H1 (cell line): Measurements from ENCODE around the gene PRR23E. TPM values are rescaled to one million over a fixed set of nuclear protein-coding genes. Genes with fewer than 3 reads are reported as not detected.

Experiments used
- CTCF ChIA-PET: fragments of 300-600 bp; sonication (Branson Sonifier 250); formaldehyde crosslinking; loops from one replicate; lab custom pipeline; 2021; ENCODE audit not compliant: partially characterized antibody; lab: Charles Lee
- POLR2A ChIA-PET: fragments of 300-600 bp; sonication (Branson Sonifier 250); formaldehyde crosslinking; loops from one replicate; lab custom pipeline; 2021; ENCODE audit warnings: inconsistent platforms; ENCODE audit not compliant: partially characterized antibody; lab: Charles Lee
- DNase-seq, 2 experiments: peaks; one replicate each; pipeline versions ENCODE4 v3.0.0 to v3.0.0-alpha.2; 2010 to 2022; ENCODE audit warnings: low spot score in 2 of 2, low read depth in 1 of 2, mixed read lengths in 1 of 2
- FAIRE-seq: peaks from 2 replicates; lab custom pipeline; 2011; peaks lifted over from hg19 to GRCh38; lab: Jason Lieb, UNC
- H2AFZ ChIP-seq: 2 replicates; pipeline ENCODE4 v1.8.1; 2012; ENCODE audit warnings: low read length, inconsistent platforms
- H2AK5ac ChIP-seq: 2 replicates; pipeline ENCODE4 v1.6.1; 2013; ENCODE audit warnings: low read depth, low read length
- H2BK120ac ChIP-seq: replicated peaks from 2 replicates; pipeline ENCODE3; 2013; ENCODE audit warnings: low read depth, low read length, inconsistent platforms
- H2BK12ac ChIP-seq: 2 replicates; pipeline ENCODE4 v1.6.1; 2013; ENCODE audit warnings: low read depth, low read length
- H2BK15ac ChIP-seq: 2 replicates; pipeline ENCODE4 v1.6.1; 2013; ENCODE audit warnings: low read length
- H2BK20ac ChIP-seq: 2 replicates; pipeline ENCODE4 v1.6.1; 2013; ENCODE audit warnings: low read length
- H2BK5ac ChIP-seq: 2 replicates; pipeline ENCODE4 v1.6.1; 2013; ENCODE audit warnings: low read depth, low read length
- H3K14ac ChIP-seq: 2 replicates; pipeline ENCODE4 v1.6.1; 2013; ENCODE audit warnings: inconsistent platforms; ENCODE audit not compliant: insufficient read length
- H3K18ac ChIP-seq: 2 replicates; pipeline ENCODE4 v1.6.1; 2013; ENCODE audit warnings: low read length; ENCODE audit errors: extremely low read depth
- H3K23ac ChIP-seq: 2 replicates; pipeline ENCODE4 v1.6.1; 2013; ENCODE audit warnings: inconsistent platforms; ENCODE audit not compliant: insufficient read length
- H3K23me2 ChIP-seq: 2 replicates; pipeline ENCODE4 v1.6.1; 2013; ENCODE audit warnings: low read depth, low read length
- H3K27ac ChIP-seq: 2 replicates; pipeline ENCODE4 v1.6.1; 2011; ENCODE audit warnings: low read depth, low read length, inconsistent platforms
- H3K27me3 ChIP-seq, 4 experiments: replicated peaks in 1 of 4; 1 replicate in 1 of 4; 2 replicates in 3 of 4; pipeline versions ENCODE4 v1.6.1 to v1.8.1; 2011 to 2013; ENCODE audit warnings: low read length in 3 of 4, mild to moderate bottlenecking in 3 of 4, inconsistent platforms in 2 of 4, mixed read lengths in 2 of 4, moderate library complexity in 1 of 4; ENCODE audit not compliant: control insufficient read depth in 3 of 4, insufficient read depth in 3 of 4; ENCODE audit errors: extremely low read depth in 1 of 4
- H3K36me3 ChIP-seq, 4 experiments: 2 replicates each; pipeline versions ENCODE4 v1.6.1 to v1.8.1; 2011 to 2013; ENCODE audit warnings: mild to moderate bottlenecking in 4 of 4, low read length in 3 of 4, moderate library complexity in 2 of 4, control low read depth in 1 of 4, inconsistent platforms in 1 of 4; ENCODE audit not compliant: insufficient read depth in 4 of 4, control insufficient read depth in 2 of 4
- H3K4ac ChIP-seq: replicated peaks from 2 replicates; pipeline ENCODE3; 2013; ENCODE audit warnings: low read length, low read depth, mixed read lengths, inconsistent platforms; ENCODE audit not compliant: insufficient read length
- H3K4me1 ChIP-seq, 4 experiments: replicated peaks in 1 of 4; 1 replicate in 1 of 4; 2 replicates in 3 of 4; pipeline versions ENCODE4 v1.6.1 to v1.8.1; 2011 to 2013; ENCODE audit warnings: low read length in 3 of 4, inconsistent platforms in 2 of 4, mixed read lengths in 1 of 4; ENCODE audit not compliant: insufficient read depth in 4 of 4, control insufficient read depth in 3 of 4
- H3K4me2 ChIP-seq, 2 experiments: 2 replicates each; pipeline versions ENCODE4 v1.6.1 to v1.8.1; 2011 to 2013; ENCODE audit warnings: low read depth in 2 of 2, low read length in 2 of 2, control low read depth in 1 of 2, inconsistent platforms in 1 of 2, mild to moderate bottlenecking in 1 of 2; ENCODE audit not compliant: insufficient read depth in 1 of 2
- H3K4me3 ChIP-seq, 4 experiments: fragments of 200-600, 300-600 bp in 1 of 4; sonication (generic), shearing (Covaris generic), sonication (Bioruptor Twin) in 1 of 4; 2 replicates each; pipeline versions ENCODE4 v1.5.1 to v1.8.1; 2011 to 2016; ENCODE audit warnings: low read length in 4 of 4, low read depth in 3 of 4, control low read depth in 2 of 4, inconsistent platforms in 2 of 4, mild to moderate bottlenecking in 2 of 4, mixed read lengths in 1 of 4, moderate library complexity in 1 of 4; ENCODE audit not compliant: insufficient read depth in 2 of 4; ENCODE audit errors: extremely low read depth in 1 of 4
- H3K56ac ChIP-seq: replicated peaks from 2 replicates; pipeline ENCODE3; 2013; ENCODE audit warnings: low read depth, mild to moderate bottlenecking, mixed read lengths, low read length, inconsistent platforms; ENCODE audit not compliant: insufficient read length
- H3K79me1 ChIP-seq: 2 replicates; pipeline ENCODE4 v1.6.1; 2013; ENCODE audit warnings: low read depth, low read length, control low read depth
- H3K79me2 ChIP-seq, 2 experiments: 2 replicates each; pipeline versions ENCODE4 v1.6.1 to v1.8.1; 2012 to 2013; ENCODE audit warnings: low read length in 2 of 2, mild to moderate bottlenecking in 2 of 2, inconsistent platforms in 1 of 2; ENCODE audit not compliant: insufficient read depth in 2 of 2, control insufficient read depth in 1 of 2
- H3K9ac ChIP-seq, 4 experiments: replicated peaks in 1 of 4; 1 replicate in 1 of 4; 2 replicates in 3 of 4; pipeline versions ENCODE4 v1.6.1 to v1.8.1; 2011 to 2013; ENCODE audit warnings: low read depth in 3 of 4, low read length in 3 of 4, control low read depth in 2 of 4, mild to moderate bottlenecking in 2 of 4, moderate library complexity in 2 of 4, inconsistent platforms in 1 of 4; ENCODE audit errors: extremely low read depth in 1 of 4
- H3K9me3 ChIP-seq, 2 experiments: 2 replicates each; pipeline versions ENCODE4 v1.6.1 to v1.8.1; 2012 to 2013; ENCODE audit warnings: mild to moderate bottlenecking in 2 of 2, moderate library complexity in 2 of 2, control low read depth in 1 of 2, inconsistent platforms in 1 of 2, low read depth in 1 of 2, low read length in 1 of 2, mixed read lengths in 1 of 2; ENCODE audit not compliant: insufficient read depth in 2 of 2
- H4K20me1 ChIP-seq, 2 experiments: replicated peaks in 1 of 2; 2 replicates each; pipeline versions ENCODE3 to v1.8.1; 2011 to 2013; ENCODE audit warnings: inconsistent platforms in 2 of 2, low read length in 2 of 2, mild to moderate bottlenecking in 1 of 2; ENCODE audit not compliant: insufficient read depth in 2 of 2, control insufficient read depth in 1 of 2
- H4K5ac ChIP-seq: 2 replicates; pipeline ENCODE4 v1.6.1; 2013; ENCODE audit warnings: low read length, low read depth, mixed read lengths, inconsistent platforms; ENCODE audit not compliant: insufficient read length
- H4K8ac ChIP-seq: 2 replicates; pipeline ENCODE4 v1.8.0; 2013; ENCODE audit warnings: mild to moderate bottlenecking, moderate library complexity, low read length, inconsistent platforms; ENCODE audit not compliant: insufficient read depth; ENCODE audit errors: extremely low read depth
- H4K91ac ChIP-seq: replicated peaks from 2 replicates; pipeline ENCODE3; 2013; ENCODE audit warnings: low read length, mixed read lengths, inconsistent platforms; ENCODE audit not compliant: insufficient read length
- BACH1 ChIP-seq: IDR thresholded peaks from 2 replicates; pipeline ENCODE4 v1.6.1; 2012; ENCODE audit warnings: low read length, improper control_type of control experiment
- CHD1 ChIP-seq: IDR thresholded peaks from 2 replicates; pipeline ENCODE4 v1.6.1; 2012; ENCODE audit warnings: low read depth, low read length, improper control_type of control experiment
- E2F6 ChIP-seq: IDR thresholded peaks from 2 replicates; pipeline ENCODE4 v1.6.1; 2012; ENCODE audit warnings: inconsistent platforms
- EGR1 ChIP-seq: IDR thresholded peaks from 2 replicates; pipeline ENCODE4 v1.6.1; 2011; ENCODE audit warnings: low read depth, low read length, borderline replicate concordance
- GABPA ChIP-seq: IDR thresholded peaks from 2 replicates; pipeline ENCODE4 v1.6.1; 2011; ENCODE audit warnings: mild to moderate bottlenecking, low read length, moderate library complexity, borderline replicate concordance; ENCODE audit not compliant: insufficient read depth
- JUN ChIP-seq: IDR thresholded peaks from 2 replicates; pipeline ENCODE4 v1.6.1; 2011; ENCODE audit warnings: low read depth, mild to moderate bottlenecking, improper control_type of control experiment, low read length
- JUND ChIP-seq: IDR thresholded peaks from 2 replicates; pipeline ENCODE4 v1.6.1; 2011; ENCODE audit warnings: mild to moderate bottlenecking, improper control_type of control experiment, low read length
- KDM1A ChIP-seq: fragments of 200-600, 300-600 bp; sonication (generic); IDR thresholded peaks from 2 replicates; pipeline ENCODE4 v1.7.1; 2016; ENCODE audit warnings: mild to moderate bottlenecking, low read length, borderline replicate concordance
- KDM4A ChIP-seq: IDR thresholded peaks from one replicate; pipeline ENCODE4 v1.7.1; 2012; ENCODE audit warnings: low read depth, mild to moderate bottlenecking, moderate library complexity, low read length, inconsistent platforms; ENCODE audit not compliant: severe bottlenecking
- KDM5A ChIP-seq: fragments of 200-600 bp; IDR thresholded peaks from 2 replicates; pipeline ENCODE4 v1.7.1; 2012; ENCODE audit warnings: mild to moderate bottlenecking, low read length, inconsistent platforms, mixed read lengths
- NRF1 ChIP-seq: IDR thresholded peaks from 2 replicates; pipeline ENCODE4 v1.6.1; 2011; ENCODE audit warnings: mild to moderate bottlenecking, low read depth, low read length, improper control_type of control experiment
- PHF8 ChIP-seq: fragments of 200-600 bp; sonication (generic); conservative IDR thresholded peaks from 2 replicates; pipeline ENCODE4 v1.7.1; 2012; ENCODE audit warnings: low read depth, mild to moderate bottlenecking, inconsistent platforms, low read length, moderate library complexity
- POLR2A ChIP-seq, 2 experiments: IDR thresholded peaks; 1 replicate in 1 of 2; 2 replicates in 1 of 2; pipeline ENCODE4 v1.6.1; 2011; ENCODE audit warnings: low read depth in 2 of 2, low read length in 2 of 2, mild to moderate bottlenecking in 2 of 2; ENCODE audit errors: control extremely low read depth in 1 of 2
- POU5F1 ChIP-seq: IDR thresholded peaks from 2 replicates; pipeline ENCODE4 v1.6.1; 2011; ENCODE audit warnings: low read depth, mild to moderate bottlenecking, low read length, moderate library complexity
- SRF ChIP-seq: IDR thresholded peaks from 2 replicates; pipeline ENCODE4 v1.6.1; 2011; ENCODE audit warnings: mild to moderate bottlenecking, low read depth, low read length, moderate library complexity
- WGBS, 2 experiments: shearing (Covaris generic) in 1 of 2; methylation state at CpG; one replicate each; pipeline versions ENCODE4 v1.1.6 to v1.1.7; 2013 to 2015; ENCODE audit warnings: low lambda C conversion rate in 2 of 2, mixed read lengths in 2 of 2, inconsistent platforms in 1 of 2, low coverage in 1 of 2, missing lambda C conversion rate in 1 of 2; ENCODE audit not compliant: insufficient replicate concordance in 2 of 2, insufficient coverage in 1 of 2, insufficient read length in 1 of 2; ENCODE audit errors: extremely low coverage in 1 of 2, missing lambda C conversion rate in 1 of 2; 5-methylcytosine and 5-hydroxymethylcytosine counted together
- polyA plus RNA-seq, 7 experiments: library from polyadenylated mRNA; depleted of rRNA in 3 of 7; stranded (reverse) in 5 of 7; unstranded in 2 of 7; fragments of >200 nt in 5 of 7; fragments of 200-250 nt in 2 of 7; gene quantifications; 1 replicate in 5 of 7; 2 replicates in 1 of 7; 4 replicates in 1 of 7; pipeline versions ENCODE4 v1.2.1 to v1.2.3, GENCODE V29; 2011 to 2013; ENCODE audit warnings: missing spikeins in 2 of 7, mixed read lengths in 2 of 7
- total RNA-seq: library from RNA; stranded (reverse); fragmentation: NEBNext Ultra II Directional; extraction: Animal tissue kit (Norgen Biotek cat#: 25700); gene quantifications from 2 replicates; pipeline ENCODE4 v1.2.1, GENCODE V29; 2021

Gene PRR23E
- total and polyA plus RNA-seq, 2 of the 8 experiments (the other 6 are each of a cell fraction or from before 2014, with no cell fraction given), result not detected

GRCh38 chr3:127214975-127215374 lies 22.0 kb downstream of the PRR23E start:
- H3K23me2 ChIP-seq, result no peaks in the 10 kb centered on the region
- no peak overlapping the region for H2BK15ac ChIP-seq
- no peak overlapping the region for H3K14ac ChIP-seq
- no peak overlapping the region for H4K91ac ChIP-seq
- no peak overlapping the region for H2AK5ac ChIP-seq
- POLR2A ChIA-PET, result no interaction called here
- no peak overlapping the region for H3K4ac ChIP-seq
- no peak overlapping the region for H2BK20ac ChIP-seq
- H4K8ac ChIP-seq, result no peak overlapping the region
- no peak overlapping the region for H3K18ac ChIP-seq
- H2BK120ac ChIP-seq, result no peak overlapping the region
- DNase-seq, result no peak
- H3K9me3 ChIP-seq, result no peaks in the 10 kb centered on the region
- no peak overlapping the region for H2BK5ac ChIP-seq
- no peak overlapping the region for H3K23ac ChIP-seq
- FAIRE-seq, result no peak
- WGBS, 2 experiments, result 92% methylated on average over 3 of the region's 3 CpGs; no CpG with 5 or more reads in 1 of the 2 experiments
- H3K4me1 ChIP-seq, result peaks cover 0 to 4% (median 0%) of the 10 kb centered on the region in 4 experiments; a peak in 1 of 7 replicates
- H2BK12ac ChIP-seq, result no peak overlapping the region
- CTCF ChIA-PET, result no interaction called here
- no peak overlapping the region for H2AFZ ChIP-seq
- H3K56ac ChIP-seq, result no peak overlapping the region
- H3K79me2 ChIP-seq, result no peaks in the 10 kb centered on the region
- no peak overlapping the region for H3K9ac ChIP-seq
- no peak overlapping the region for H4K5ac ChIP-seq
- H3K79me1 ChIP-seq, result no peaks in the 10 kb centered on the region
- H3K4me2 ChIP-seq, result no peak overlapping the region
- no peak overlapping the region for H3K4me3 ChIP-seq
- no peaks in the 10 kb centered on the region for H4K20me1 ChIP-seq
- H3K27me3 ChIP-seq, result no peaks in the 10 kb centered on the region
- no peaks in the 10 kb centered on the region for H3K36me3 ChIP-seq
- no peak overlapping the region for H3K27ac ChIP-seq
- TF ChIP-seq POLR2A (IDR thresholded peaks at IDR 0.05; ENCODE audit: control extremely low read depth in 1 of 2, low read depth in 2 of 2, low read length in 2 of 2) (no peak), NRF1 (no peak), EGR1 (no peak), PHF8 (no peak), POU5F1 (no peak), CHD1 (no peak), E2F6 (no peak), JUN (no peak), GABPA (no peak), JUND (no peak), SRF (no peak), BACH1 (no peak), KDM1A (no peak), KDM4A (no peak), KDM5A (no peak)
